PFSK-1 (cell line): ENCODE results near the gene S100A3.

Source experiments
- FOXP2 ChIP-seq: optimal IDR thresholded peaks from 2 replicates; pipeline ENCODE3; 2011; ENCODE audit warnings: borderline replicate concordance, control low read depth, inconsistent platforms; ENCODE audit not compliant: insufficient read depth; ENCODE audit errors: extremely low read length, extremely low read depth
- POLR2AphosphoS5 ChIP-seq: IDR thresholded peaks from 2 replicates; pipeline ENCODE4 v1.6.1; 2012; ENCODE audit warnings: low read depth, mild to moderate bottlenecking, control low read depth, low read length, moderate library complexity
- REST ChIP-seq, 2 experiments: IDR thresholded peaks; 2 replicates each; pipeline versions ENCODE4 v1.6.1 to v1.8.0; 2011 to 2012; ENCODE audit warnings: low read depth in 2 of 2, low read length in 2 of 2, control low read depth in 1 of 2, inconsistent platforms in 1 of 2, mild to moderate bottlenecking in 1 of 2, moderate library complexity in 1 of 2; ENCODE audit not compliant: insufficient read depth in 1 of 2
- SIN3A ChIP-seq: IDR thresholded peaks from 2 replicates; pipeline ENCODE4 v1.6.1; 2012; ENCODE audit warnings: mild to moderate bottlenecking, low read length, moderate library complexity, borderline replicate concordance; ENCODE audit not compliant: insufficient read depth
- TAF1 ChIP-seq: IDR thresholded peaks from 2 replicates; pipeline ENCODE4 v1.6.1; 2012; ENCODE audit warnings: low read length, control low read depth, borderline replicate concordance; ENCODE audit not compliant: insufficient read depth

S100A3 gene

GRCh38 chr1:153509729-153510354 lies 39.2 kb downstream of the S100A3 start:
- TF ChIP-seq REST (IDR thresholded peaks at IDR 0.05; ENCODE audit: insufficient read depth in 1 of 2, low read depth in 2 of 2, low read length in 2 of 2) (no peak), POLR2AphosphoS5 (no peak), FOXP2 (no peak), TAF1 (no peak), SIN3A (no peak)

- TF ChIP-seq POLR2AphosphoS5 = no peak
- no peak for TF ChIP-seq REST (IDR thresholded peaks at IDR 0.05; ENCODE audit: insufficient read depth in 1 of 2, low read depth in 2 of 2, low read length in 2 of 2)
- TF ChIP-seq SIN3A = no peak
- TF ChIP-seq FOXP2 = no peak
- TF ChIP-seq TAF1 = no peak
These were observed 40.0 kb downstream of the S100A3 start for GRCh38 chr1:153509036-153509435.

GRCh38 chr1:153507926-153508583 lies 41.0 kb downstream of the S100A3 start:
- no peak for TF ChIP-seq TAF1

- no peak for TF ChIP-seq REST (IDR thresholded peaks at IDR 0.05; ENCODE audit: insufficient read depth in 1 of 2, low read depth in 2 of 2, low read length in 2 of 2)
- no peak for TF ChIP-seq FOXP2
- no peak for TF ChIP-seq SIN3A
- TF ChIP-seq POLR2AphosphoS5 = no peak
- no peak for TF ChIP-seq TAF1
These were observed 42.1 kb downstream of the S100A3 start for GRCh38 chr1:153506831-153507413.

- TF ChIP-seq SIN3A (no peak), TAF1 (no peak), REST (IDR thresholded peaks at IDR 0.05; ENCODE audit: insufficient read depth in 1 of 2, low read depth in 2 of 2, low read length in 2 of 2) (no peak), POLR2AphosphoS5 (no peak), FOXP2 (no peak)
These were observed 42.7 kb downstream of the S100A3 start for GRCh38 chr1:153506386-153506785.
